Measurements from ENCODE around the gene USP1.

USP1 gene

DNA sequence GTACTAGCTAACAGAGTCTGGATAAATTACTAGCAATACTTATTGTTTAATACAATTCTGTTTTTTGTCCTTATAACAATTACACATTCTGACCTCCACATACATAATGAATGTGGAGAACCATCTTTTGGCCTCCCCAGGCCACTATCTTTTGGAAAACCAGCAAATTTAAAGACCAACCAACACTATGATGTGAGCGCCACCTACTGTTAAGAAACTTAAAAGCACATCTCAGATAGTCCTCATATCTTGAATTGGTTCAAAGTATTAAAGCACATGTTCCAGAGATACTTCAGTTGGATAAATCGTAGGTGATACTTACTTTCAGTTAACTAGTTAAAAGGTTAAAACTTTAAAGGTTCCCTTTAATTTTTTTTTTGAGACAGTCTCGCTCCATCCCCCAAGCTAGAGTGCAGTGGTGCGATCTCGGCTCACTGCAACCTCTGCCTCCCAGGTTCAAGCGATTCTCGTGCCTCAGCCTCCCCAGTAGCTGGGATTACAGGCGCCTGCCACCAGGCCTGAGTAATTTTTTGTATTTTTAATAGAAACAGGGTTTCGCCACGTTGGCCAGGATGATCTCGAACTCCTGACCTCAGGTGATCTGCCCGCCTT is 29.3 kb upstream of the USP1 start:
- H3K4me3 ChIP-seq (ENCODE audit: low read length): no peak overlapping the region
- TF ChIP-seq, protein P1, sequence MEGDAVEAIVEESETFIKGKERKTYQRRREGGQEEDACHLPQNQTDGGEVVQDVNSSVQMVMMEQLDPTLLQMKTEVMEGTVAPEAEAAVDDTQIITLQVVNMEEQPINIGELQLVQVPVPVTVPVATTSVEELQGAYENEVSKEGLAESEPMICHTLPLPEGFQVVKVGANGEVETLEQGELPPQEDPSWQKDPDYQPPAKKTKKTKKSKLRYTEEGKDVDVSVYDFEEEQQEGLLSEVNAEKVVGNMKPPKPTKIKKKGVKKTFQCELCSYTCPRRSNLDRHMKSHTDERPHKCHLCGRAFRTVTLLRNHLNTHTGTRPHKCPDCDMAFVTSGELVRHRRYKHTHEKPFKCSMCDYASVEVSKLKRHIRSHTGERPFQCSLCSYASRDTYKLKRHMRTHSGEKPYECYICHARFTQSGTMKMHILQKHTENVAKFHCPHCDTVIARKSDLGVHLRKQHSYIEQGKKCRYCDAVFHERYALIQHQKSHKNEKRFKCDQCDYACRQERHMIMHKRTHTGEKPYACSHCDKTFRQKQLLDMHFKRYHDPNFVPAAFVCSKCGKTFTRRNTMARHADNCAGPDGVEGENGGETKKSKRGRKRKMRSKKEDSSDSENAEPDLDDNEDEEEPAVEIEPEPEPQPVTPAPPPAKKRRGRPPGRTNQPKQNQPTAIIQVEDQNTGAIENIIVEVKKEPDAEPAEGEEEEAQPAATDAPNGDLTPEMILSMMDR (IDR thresholded peaks at IDR 0.05; ENCODE audit: insufficient read depth, low read depth, low read length, missing control alignments): peak; percentile 65
- DNase-seq (ENCODE audit: low read depth): peak; percentile 68

DNA sequence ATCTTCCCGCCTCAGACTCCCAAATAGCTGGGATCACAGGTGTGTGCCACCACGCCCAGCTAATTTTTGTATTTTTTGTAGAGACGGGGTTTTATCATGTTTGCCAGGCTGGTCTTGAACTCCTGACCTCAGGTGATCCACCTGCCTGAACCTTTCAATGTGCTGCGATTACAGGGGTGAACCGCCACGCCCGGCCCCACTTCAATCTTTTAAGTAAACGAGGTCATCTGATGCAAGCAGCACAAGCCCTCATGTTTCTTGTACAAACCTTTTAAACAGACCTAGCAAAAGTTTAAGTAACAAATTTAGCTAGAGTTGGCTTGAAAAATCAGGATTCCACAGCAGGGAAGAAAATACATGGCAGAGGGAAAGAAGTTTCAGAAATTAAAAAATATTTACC is 21.2 kb upstream of the USP1 start:
- H3K4me3 ChIP-seq (ENCODE audit: low read length): no peak overlapping the region
- DNase-seq (ENCODE audit: low read depth): no peak
- TF ChIP-seq, protein P1 (IDR thresholded peaks at IDR 0.05; ENCODE audit: insufficient read depth, low read depth, low read length, missing control alignments): no peak

DNA sequence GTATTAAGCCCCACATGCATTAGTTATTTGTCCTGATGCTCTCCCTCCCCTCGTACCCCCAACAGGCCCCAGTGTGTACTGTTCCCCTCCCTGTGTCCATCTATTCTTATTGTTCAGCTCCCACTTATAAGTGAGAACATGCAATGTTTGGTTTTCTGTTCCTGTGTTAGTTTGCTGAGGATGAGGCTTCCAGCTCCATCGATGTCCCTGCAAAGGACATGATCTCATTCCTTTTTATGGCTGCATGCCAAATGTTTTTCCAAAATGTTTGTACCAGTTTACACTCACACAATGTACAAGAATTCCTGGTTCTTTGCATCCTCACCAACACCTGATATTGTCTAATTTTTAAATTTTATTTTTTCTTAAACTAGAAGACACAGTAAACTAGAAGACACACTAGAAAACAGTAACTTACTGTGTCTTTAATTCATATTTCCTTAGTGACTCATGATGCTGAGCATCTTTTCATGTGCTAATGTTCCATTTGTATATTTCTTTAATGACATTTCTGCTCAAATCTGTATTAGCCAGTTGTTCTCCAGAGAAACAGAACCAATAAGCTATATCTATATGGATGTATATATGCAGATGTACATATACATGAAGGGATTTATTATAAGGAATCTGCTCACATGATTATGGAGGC is 19.4 kb upstream of the USP1 start:
- TF ChIP-seq, protein P1 (IDR thresholded peaks at IDR 0.05; ENCODE audit: insufficient read depth, low read depth, low read length, missing control alignments): no peak
- H3K4me3 ChIP-seq (ENCODE audit: low read length): no peak overlapping the region
- no peak for DNase-seq (ENCODE audit: low read depth)

DNA sequence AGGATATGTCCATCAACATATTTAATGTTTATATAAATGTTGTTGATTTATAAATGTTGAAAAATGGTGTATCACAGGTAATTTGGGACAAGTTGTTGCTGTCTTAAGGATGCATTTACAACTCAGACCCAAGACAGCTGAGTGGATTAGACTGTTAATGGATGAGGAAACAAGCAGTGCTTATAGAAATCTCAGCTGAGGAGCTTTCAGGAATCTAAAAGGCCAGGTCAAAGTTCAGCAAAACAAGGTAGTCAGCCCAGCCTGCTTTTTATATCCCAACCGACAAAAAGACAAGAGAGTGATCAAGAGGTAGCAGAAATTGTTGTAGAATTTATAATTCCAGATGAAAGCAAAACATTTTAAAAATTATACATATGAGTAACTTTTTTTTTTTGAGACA is 16.6 kb upstream of the USP1 start:
- TF ChIP-seq, protein P1 (IDR thresholded peaks at IDR 0.05; ENCODE audit: insufficient read depth, low read depth, low read length, missing control alignments): no peak
- H3K4me3 ChIP-seq (ENCODE audit: low read length): no peak overlapping the region
- no peak for DNase-seq (ENCODE audit: low read depth)

DNA sequence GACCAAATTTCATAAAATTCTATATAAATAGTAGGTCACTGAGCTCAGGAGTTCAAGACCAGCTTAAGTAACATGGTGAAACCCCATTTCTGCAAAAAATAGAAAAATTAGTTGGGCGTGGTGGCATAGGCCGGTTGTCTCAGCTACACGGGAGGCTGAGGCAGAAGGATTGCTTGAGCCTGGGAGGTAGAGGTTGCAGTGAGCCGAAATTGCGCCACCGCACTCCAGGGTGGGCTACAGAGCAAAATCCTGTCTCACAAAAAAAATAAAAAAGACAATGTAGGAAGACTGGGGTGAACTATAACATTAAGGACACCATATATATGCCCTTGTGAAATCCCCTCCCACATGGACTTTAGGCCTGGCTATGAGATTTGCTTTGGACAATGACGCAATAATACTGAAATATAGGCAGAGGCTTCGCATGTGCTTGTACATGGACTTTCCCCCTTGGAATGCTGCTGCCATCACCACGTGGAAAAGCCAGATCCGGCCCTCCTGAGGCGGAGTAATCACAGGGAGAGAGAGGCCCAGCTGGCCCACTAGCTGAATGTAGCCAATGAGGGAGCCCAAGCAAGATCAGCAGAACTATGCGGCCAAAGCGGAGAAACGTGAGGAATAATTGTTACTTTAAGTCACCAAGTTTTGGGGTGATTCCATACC is 13.1 kb upstream of the USP1 start:
- H3K4me3 ChIP-seq (ENCODE audit: low read length): no peak overlapping the region
- no peak for DNase-seq (ENCODE audit: low read depth)
- TF ChIP-seq, protein P1 (IDR thresholded peaks at IDR 0.05; ENCODE audit: insufficient read depth, low read depth, low read length, missing control alignments): no peak

DNA sequence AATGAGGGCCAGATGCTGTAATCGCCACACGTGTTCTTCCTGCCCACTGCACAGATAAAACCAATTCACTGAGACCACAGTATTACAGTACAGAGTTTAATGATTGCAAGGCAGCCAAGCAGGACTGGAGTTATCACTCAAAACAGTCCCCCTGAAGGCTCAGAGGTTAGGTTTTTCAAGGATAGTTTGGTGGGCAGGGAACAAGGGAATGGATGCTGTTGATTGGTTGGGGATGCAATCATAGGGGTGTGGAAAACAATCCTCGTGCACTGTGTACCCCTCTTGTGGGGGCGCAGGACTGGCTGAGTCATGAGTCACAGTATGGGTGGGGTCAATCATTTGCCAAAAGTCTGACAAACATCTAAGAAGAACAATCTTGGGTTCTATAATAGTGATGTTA is 12.4 kb upstream of the USP1 start:
- DNase-seq (ENCODE audit: low read depth): no peak
- H3K4me3 ChIP-seq (ENCODE audit: low read length): no peak overlapping the region
- TF ChIP-seq, protein P1 (IDR thresholded peaks at IDR 0.05; ENCODE audit: insufficient read depth, low read depth, low read length, missing control alignments): no peak

Data from epithelial cell of esophagus (primary cell).